NCI-H1105 (cell line): ENCODE data around the gene DDTL.
"Not testable (repeated sequence)": the region's sequence is repeated elsewhere in the genome, so short reads cannot be mapped to it uniquely, and the experiment has no call there.

Experiments
- DNase-seq: peaks from one replicate; lab custom pipeline; 2025; lab: John Stamatoyannopoulos, UW

The DDTL gene

DNA sequence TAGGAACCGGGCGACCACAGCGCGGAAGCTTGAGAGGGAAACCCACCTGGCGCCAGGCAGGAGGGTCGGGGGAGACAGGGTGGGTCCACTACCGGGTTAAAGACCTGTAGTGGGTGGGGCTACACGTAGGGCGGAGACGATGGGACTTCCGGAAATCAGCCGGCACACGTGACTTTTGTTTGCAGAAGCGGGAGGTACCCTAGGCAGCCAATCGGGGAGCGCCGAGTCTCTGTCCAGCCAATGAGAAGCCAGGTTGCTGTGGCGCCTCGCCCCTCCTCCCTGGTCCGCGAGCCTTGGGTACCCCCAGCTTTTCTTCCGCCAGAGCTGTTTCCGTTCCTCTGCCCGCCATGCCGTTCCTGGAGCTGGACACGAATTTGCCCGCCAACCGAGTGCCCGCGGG is at the start of gene DDTL:
Gene DDTL (plus strand): TSS at position 321 of the 400 bp plus-strand sequence. CDS start 27 bp downstream, at position 348.
- DNase-seq = not testable (repeated sequence)

- DNase-seq = not testable (repeated sequence)
These were observed 46.4 kb upstream of the DDTL start for GRCh38 chr22:23920267-23920611.

DNA sequence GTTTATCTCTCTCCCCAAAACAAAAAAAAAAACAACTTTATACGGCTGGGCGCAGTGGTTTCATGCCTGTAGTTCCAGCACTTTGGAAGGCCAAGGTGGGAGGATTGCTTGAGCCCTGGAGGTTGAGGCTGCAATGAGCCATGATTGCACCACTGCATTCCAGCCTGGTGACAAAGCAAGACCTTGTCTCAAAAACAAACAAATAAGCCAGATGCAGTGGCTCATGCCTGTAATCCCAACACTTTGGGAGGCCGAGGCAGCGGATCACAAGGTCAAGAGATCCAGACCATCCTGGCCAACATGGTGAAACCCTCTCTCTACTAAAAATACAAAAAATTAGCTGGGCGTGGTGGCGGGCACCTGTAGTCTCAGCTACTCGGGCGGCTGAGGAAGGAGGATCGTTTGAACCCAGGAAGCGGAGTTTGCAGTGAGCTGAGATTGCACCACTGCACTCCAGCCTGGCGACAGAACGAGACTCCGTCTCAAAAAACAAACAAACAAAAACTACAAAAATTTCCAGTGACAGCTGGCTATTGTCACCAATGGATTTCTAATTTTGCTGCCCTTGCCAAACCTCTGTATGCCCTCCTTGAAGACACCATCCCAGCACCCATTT is 45.0 kb upstream of the DDTL start:
- DNase-seq = not testable (repeated sequence)

GRCh38 chr22:23922921-23923320 is 43.8 kb upstream of the DDTL start:
- no peak for DNase-seq

DNA sequence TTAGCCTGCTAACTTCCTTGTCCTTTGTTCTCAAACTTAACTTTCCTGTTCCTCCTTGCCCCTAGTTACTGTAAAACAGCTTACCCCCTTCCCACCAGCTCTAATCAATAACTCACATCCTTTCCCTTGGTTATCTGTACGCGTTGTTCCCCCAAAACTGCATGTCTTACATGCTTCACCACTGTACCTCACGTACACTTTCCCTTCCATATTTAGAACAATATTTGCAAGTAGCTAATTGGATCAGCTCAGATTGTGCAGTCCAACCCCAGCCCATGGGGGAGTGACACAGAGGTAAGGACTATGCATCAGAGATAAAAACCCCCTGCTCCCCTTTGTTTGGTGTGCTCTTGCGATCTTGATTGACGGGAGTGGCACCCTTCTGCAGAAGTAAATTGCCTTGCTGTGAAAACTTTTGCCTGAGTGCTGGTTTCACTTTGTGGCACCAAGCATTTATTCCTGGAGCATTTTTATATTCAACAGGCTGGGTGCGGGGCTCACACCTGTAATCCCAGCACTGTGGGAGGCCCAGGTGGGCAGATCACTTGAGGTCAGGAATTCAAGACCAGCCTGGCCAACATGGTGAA is 41.6 kb upstream of the DDTL start:
- no peak for DNase-seq

DNA sequence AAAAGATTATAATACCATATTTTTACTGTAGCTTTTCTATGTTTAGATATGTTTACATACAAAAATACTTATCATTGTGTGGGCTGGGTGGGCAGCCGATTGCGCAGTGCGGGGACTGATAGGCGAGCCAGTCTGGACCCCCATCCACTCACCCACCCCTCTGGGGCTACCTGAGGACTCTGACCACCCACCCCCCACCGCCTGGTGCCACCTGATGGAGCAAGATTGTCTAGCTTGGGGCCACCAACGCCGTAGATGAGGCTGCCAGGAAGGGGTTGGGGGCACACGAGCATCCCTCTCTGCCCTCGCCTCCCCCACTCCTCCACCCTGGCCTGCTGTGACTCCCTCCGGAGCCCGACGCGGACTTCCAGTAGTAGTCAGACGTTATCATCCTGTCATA is 40.1 kb upstream of the DDTL start:
- no peak for DNase-seq

DNA sequence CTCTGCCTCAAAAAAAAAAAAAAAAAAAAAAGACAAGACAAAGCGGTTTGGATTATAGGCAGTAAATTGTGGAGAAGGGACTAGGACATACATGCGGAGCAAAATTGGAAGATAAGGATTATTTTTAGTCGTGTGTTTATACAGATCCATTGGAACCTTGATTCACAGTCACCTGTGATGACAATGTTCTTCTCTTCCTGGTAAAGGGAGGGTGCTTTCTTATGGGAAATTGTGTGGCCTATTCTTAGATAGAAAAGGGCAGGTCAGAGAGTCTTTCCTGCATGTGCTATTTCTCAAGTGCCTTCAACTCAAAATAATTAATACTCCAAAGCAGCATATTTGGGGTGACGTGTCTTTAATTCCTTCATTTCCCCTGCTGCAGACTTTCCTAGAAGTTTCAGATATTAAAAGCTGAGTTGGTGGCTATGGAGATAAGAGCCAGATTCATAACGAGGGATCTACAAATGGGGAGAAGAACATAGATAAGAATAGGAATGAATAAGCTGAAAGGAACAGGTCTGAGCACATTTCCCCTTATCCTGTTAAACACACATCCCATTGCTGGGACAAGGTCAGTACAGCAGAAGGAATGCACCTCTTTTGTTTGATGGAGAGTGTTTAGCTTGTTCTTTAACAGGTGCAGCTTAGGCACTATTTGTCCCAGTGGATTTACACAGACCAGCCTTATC is 28.2 kb upstream of the DDTL start:
- DNase-seq = no peak

DNA sequence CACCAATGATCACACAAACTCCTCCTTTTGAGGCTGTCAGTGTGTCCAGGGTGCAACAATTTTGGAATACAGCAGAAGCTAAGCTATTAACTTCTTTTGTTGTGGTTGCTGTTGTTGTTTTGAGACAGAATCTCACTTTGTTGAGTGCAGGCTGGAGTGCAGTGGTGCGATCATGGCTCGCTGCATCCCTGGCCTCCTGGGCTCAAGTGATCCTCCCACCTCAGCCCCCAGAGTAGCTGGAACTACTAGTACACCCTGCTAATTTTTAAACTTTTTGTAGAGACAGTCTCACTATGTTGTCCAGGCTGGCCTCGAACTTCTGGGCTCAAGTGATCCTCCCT is 27.7 kb upstream of the DDTL start:
- DNase-seq = no peak

DNA sequence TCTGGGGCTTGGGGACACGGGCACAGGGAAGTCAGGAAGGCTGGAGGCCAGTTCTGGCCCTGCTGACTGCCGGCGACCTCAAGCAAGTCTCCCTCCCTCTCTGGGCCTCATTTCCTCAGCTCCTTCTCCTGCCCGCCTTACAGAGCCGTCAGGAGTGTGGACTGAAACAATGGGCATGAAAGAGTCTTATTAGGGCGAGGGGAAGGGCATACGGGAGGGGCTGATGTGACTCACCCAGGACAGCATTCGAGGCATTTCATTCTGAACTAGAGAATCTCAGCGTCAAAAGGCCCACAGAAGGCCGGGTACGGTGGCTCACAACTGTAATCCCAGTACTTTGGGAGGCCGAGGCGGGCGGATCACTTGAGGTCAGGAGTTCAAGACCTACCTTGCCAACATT is 26.5 kb upstream of the DDTL start:
- not testable (repeated sequence) for DNase-seq

- not testable (repeated sequence) for DNase-seq
These were observed 19.3 kb upstream of the DDTL start for GRCh38 chr22:23947391-23947790.

DNA sequence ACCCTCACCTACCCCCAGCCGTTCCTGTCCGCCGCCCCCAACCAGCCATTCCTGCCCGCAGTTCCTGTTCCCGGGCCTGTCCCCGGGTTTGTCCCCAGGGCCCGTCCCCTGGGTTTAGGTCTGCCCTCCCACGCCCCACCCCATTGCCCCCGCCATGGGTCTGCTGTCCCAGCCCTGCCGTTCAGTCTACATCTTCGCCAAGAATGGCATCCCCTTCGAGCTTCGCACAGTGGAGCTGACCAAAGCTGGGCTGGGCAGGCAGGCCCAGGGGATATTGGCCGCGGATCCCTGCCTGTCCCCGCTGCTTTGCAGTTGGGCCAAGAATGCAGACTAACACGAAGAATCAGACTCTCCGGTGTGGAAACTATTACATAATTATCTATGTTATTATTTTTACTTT is 16.9 kb upstream of the DDTL start:
- DNase-seq = not testable (repeated sequence)

GRCh38 chr22:23951383-23951782 is 15.3 kb upstream of the DDTL start:
- not testable (repeated sequence) for DNase-seq

GRCh38 chr22:23952794-23953405 is 13.8 kb upstream of the DDTL start:
- not testable (repeated sequence) for DNase-seq

DNA sequence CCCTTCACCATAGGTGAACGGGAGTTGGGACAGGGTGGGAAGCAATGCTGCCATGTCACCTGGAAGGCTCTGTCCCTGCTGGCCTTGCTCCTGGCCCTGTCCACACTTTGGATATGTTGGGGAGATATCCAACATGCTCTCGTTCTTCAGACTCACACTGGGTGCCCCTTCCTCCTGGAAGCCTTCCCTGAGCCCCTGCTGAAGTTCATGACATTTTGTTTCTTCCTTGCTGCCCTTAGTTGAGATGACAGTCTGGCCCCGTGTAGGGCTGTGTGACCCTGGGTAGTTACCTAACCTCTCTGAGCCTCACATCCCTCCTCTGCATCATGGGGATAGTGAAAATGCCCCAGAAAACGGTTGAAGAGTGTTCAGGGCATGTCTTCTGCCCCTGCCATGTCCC is 13.2 kb upstream of the DDTL start:
- not testable (repeated sequence) for DNase-seq

- not testable (repeated sequence) for DNase-seq
These were observed 12.3 kb upstream of the DDTL start for GRCh38 chr22:23954193-23954990.

- not testable (repeated sequence) for DNase-seq
These were observed 11.7 kb upstream of the DDTL start for GRCh38 chr22:23954991-23955305.

GRCh38 chr22:23955886-23956285 is 10.8 kb upstream of the DDTL start:
- DNase-seq = not testable (repeated sequence)

DNA sequence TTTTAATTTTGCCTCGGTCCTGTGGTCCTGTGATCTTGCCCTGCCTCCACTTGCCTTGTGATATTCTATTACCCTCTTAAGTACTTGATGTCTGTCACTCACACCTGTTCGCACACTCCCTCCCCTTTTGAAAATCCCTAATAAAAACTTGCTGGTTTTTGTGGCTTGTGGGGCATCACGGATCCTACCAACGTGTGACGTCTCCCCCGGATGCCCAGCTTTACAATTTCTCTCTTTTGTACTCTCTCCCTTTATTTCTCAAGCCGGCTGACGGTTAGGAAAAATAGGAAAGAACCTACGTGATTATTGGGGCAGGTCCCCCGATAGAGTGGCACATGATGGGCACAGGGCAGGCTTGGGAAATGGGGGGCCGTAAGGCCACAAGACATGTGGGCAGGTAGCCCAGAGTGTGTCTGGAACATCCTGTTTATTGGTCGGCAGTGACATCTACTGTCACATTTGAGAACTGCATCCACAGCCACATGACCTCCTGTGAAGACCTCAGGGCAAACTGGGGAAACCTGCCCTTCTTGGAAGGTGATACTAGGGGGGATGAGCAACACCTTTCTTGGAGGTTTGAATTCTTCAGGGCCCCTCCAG is 10.3 kb upstream of the DDTL start:
- DNase-seq = peak; percentile 59

- not testable (repeated sequence) for DNase-seq
These were observed 5.5 kb upstream of the DDTL start, which contains the start of gene GSTT2B for GRCh38 chr22:23961084-23961771. Gene GSTT2B, minus strand, starts transcription at chr22:23961195. Its CDS starts 64 bp downstream, at chr22:23961131.

DNA sequence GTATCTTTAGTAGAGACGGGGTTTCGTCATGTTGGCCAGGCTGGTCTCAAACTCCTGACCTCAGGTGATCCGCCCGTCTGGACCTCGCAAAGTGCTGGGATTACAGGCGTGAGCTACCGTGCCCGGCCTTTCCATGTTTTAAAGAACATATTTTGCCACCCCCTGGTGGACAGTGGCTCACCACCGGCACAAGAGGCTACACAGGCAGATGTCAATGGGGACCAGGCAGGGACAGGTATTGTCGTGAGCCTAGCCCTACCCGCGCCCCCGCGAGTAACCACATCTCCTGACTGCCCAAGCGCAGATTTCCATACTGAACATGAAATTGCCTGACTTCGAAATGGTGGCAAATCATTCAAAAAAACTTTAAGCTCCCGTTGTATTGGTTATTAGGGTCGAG is 594 bp upstream of the DDTL start:
- not testable (repeated sequence) for DNase-seq

- no peak for DNase-seq
These were observed 2.4 kb downstream of the DDTL start for GRCh38 chr22:23969071-23969470.
